ENCODE measurements around the gene SERINC5. TPM values are rescaled to one million over a fixed set of nuclear protein-coding genes. Genes with fewer than 3 reads are reported as not detected.
"Not testable (repeated sequence)": the region's sequence is repeated elsewhere in the genome, so short reads cannot be mapped to it uniquely, and the experiment has no call there.

Gene SERINC5
- total RNA-seq, 1 experiment from 2014 or later = 6.0 TPM

GRCh38 chr5:80152778-80153177 is 103.1 kb downstream of the SERINC5 start:
- DNase-seq (ENCODE audit: low spot score) = no peak
- in situ Hi-C loops (cut with HindIII; ENCODE audit: low sequenced_read_pairs) = no loop called here

- no peak for DNase-seq (ENCODE audit: low spot score)
- in situ Hi-C loops (cut with HindIII; ENCODE audit: low sequenced_read_pairs) = no loop called here
Observed at GRCh38 chr5:80151890-80152289, 104.0 kb downstream of the SERINC5 start.

- in situ Hi-C loops (cut with HindIII; ENCODE audit: low sequenced_read_pairs) = no loop called here
- DNase-seq (ENCODE audit: low spot score) = no peak
Observed at GRCh38 chr5:80150731-80151130, 105.1 kb downstream of the SERINC5 start.

DNA sequence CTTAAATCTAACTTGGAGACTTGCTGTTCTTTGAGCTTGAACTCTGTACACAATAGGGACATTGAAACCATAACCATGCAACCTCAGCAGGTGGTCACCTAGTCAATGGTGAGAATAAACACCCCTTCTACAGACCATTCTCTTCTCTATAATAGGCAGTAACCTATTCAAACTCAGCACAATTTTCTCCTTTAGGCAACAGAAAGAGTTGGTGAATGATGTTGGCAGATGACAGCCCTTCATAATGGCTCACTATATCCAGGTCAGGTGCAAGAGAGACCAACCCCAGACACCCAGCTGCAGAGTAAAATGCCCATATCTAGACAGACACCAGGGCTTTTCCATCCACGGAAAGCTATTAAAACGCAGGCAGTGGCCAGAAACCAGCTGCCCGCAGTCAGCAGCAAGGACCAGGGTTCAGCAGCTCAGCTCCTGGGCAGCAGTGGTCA is 106.7 kb downstream of the SERINC5 start:
- no peak for DNase-seq (ENCODE audit: low spot score)
- in situ Hi-C loops (cut with HindIII; ENCODE audit: low sequenced_read_pairs) = no loop called here

- no peak for DNase-seq (ENCODE audit: low spot score)
- in situ Hi-C loops (cut with HindIII; ENCODE audit: low sequenced_read_pairs) = no loop called here
Observed at GRCh38 chr5:80147119-80147815, 108.6 kb downstream of the SERINC5 start.

- in situ Hi-C loops (cut with HindIII; ENCODE audit: low sequenced_read_pairs) = no loop called here
- no peak for DNase-seq (ENCODE audit: low spot score)
Observed at GRCh38 chr5:80146046-80146445, 109.8 kb downstream of the SERINC5 start.

DNA sequence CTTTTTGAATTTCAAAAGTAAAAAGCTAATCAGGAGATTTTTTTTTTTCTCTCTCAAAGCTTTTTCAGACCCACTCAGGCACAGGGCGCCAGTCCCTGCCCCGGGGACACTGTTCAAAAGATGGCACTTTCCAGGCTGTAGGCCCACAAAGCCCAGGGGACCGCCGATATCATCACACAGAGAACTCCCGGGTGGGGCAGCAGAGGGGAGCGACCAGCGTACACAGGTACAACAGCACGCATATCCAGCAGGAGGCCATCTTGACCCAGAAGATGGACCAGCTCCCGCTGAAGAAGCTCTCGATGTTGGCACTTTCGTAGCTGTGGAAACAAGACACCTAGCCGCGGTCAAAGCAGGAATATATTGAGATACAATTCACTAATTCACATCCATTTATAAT is 112.4 kb downstream of the SERINC5 start:
- in situ Hi-C loops (cut with HindIII; ENCODE audit: low sequenced_read_pairs) = no loop called here
- no peak for DNase-seq (ENCODE audit: low spot score)

GRCh38 chr5:80142996-80143395 is 112.9 kb downstream of the SERINC5 start:
- DNase-seq (ENCODE audit: low spot score) = no peak
- in situ Hi-C loops (cut with HindIII; ENCODE audit: low sequenced_read_pairs) = no loop called here

GRCh38 chr5:80141681-80142080 is 114.2 kb downstream of the SERINC5 start:
- no peak for DNase-seq (ENCODE audit: low spot score)
- in situ Hi-C loops (cut with HindIII; ENCODE audit: low sequenced_read_pairs) = no loop called here

DNA sequence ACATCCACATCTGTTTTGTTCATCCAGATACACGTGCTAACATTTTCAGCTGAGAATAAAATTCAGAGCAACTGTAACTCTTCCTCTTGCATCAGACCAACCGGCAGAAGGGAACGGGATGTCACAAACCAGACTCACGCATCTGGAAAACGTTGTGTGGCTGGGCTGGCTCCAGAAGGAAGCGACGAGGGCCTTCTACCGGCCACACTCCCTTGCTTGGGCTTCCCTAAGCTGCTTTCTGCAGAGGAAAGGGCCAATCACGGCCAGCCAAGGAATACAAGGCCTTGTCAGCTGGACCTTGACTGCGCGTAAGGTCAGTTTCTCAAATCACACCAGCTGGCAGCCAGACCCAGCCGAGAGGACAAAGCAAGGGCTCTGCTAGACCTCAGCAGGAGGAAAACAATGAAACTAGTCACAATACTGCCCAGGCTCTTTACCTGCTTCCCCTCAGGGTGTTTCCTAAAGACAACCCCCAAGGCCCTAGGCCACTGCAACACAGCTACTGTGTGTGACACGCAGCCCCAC is 114.6 kb downstream of the SERINC5 start:
- DNase-seq (ENCODE audit: low spot score) = peak; percentile 10
- in situ Hi-C loops (cut with HindIII; ENCODE audit: low sequenced_read_pairs) = no loop called here

- in situ Hi-C loops (cut with HindIII; ENCODE audit: low sequenced_read_pairs) = no loop called here
- no peak for DNase-seq (ENCODE audit: low spot score)
Observed at GRCh38 chr5:80140496-80140895, 115.4 kb downstream of the SERINC5 start.

DNA sequence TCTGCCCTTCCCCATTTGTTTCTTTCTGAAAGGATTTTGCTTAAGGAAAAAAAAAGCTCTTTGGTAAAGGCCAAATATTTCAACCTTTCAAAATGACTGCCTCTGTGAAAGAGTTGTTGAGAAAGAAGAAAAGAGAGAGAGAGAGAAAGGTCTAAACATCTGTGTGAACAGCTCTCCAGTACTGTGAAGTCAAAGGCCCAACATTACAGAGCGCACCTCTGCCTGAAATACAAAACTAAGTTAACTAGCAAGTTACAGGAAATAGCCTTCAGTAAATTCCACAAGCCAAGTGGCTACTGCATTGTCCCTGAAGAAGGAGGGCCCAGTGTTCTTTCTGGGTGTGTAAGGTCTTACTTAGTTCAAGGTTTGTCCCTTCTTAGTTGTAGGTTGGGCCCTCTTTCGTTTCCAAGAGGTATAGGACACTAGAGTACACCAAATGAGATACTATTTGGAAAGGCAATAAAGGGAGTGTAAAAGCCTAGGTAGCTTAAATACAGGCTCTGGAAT is 116.3 kb downstream of the SERINC5 start:
- no peak for DNase-seq (ENCODE audit: low spot score)

DNA sequence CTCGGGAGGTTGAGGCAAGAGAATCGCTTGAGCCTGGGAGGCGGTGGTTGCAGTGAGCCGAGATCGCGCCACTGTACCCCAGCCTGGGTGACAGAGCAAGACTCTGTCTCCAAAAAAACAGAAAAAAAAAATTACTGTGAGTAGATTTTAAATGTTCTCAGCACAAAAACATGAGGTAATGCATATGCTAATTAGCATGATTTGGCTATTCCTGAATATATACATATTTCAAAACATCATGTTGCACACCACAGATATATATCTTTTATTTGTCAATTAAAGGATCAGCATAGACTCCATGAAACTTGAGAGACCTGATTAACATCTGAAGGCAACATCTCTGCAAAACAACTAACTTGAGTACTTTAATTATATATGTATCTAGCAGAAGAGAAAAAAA is 117.4 kb downstream of the SERINC5 start:
- DNase-seq (ENCODE audit: low spot score) = no peak
- in situ Hi-C loops (cut with HindIII; ENCODE audit: low sequenced_read_pairs) = no loop called here

More for the DNA sequence above, 116.3 kb downstream of the SERINC5 start:
- in situ Hi-C loops (cut with HindIII; ENCODE audit: low sequenced_read_pairs) = no loop called here

DNA sequence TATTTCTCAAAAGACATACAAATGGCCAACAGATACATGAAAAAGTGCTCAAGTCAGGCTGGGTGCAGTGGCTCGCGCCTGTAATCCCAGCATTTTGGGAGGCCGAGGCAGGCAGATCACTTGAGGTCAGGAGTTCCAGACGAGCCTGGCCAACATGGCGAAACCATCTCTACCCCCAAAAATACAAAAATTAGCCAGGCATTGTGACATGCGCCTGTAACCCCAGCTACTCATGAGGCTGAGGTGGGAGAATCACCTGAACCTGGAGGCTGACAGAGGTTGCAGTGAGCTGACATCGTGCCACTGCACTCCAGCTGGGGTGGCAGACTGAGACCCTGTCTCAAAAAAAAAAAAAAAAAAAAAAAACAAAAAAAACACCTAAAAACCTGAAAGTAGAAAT is 119.0 kb downstream of the SERINC5 start:
- in situ Hi-C loops (cut with HindIII; ENCODE audit: low sequenced_read_pairs); DNase-seq (ENCODE audit: low spot score): not testable (repeated sequence)

DNA sequence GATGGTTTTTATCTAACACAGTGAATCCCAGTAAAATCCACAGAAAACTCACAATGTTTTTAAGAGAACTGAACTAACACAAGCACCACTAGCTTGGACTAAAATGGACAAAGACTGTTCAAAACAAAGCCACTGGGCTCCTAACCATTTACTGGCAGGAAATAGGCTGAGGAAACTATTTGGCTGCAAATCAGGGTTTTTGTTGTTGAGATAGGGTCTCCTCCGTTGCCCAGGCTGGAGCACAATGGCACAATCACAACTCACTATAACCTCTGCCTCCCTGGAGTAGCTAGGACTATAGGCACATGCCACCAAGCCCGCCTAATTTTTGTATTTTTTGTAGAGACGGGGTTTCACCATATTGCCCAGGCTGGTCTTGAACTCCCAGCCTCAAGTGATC is 121.0 kb downstream of the SERINC5 start:
- no peak for DNase-seq (ENCODE audit: low spot score)
- in situ Hi-C loops (cut with HindIII; ENCODE audit: low sequenced_read_pairs) = no loop called here

- DNase-seq (ENCODE audit: low spot score) = no peak
- in situ Hi-C loops (cut with HindIII; ENCODE audit: low sequenced_read_pairs) = no loop called here
Observed at GRCh38 chr5:80129146-80129545, 126.7 kb downstream of the SERINC5 start.

DNA sequence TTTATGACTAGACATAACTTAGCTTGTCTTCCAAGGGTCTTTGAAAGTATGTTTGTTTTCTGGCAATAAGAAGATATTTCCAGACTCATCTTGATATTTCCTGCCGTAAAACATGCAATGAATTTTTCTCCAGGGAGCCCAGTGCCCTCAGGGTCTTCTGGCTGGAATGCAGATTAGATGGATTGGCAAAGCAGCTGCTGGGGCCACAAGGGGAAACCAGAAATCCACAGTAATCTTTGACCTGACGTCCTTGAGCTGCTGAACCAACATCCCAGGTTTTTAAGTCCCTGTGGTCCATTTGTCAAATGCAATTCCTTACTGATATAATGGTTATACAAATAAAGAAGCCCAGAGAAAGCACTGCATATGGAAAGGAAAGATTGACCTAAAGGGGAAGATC is 127.7 kb downstream of the SERINC5 start:
- in situ Hi-C loops (cut with HindIII; ENCODE audit: low sequenced_read_pairs) = no loop called here
- no peak for DNase-seq (ENCODE audit: low spot score)

DNA sequence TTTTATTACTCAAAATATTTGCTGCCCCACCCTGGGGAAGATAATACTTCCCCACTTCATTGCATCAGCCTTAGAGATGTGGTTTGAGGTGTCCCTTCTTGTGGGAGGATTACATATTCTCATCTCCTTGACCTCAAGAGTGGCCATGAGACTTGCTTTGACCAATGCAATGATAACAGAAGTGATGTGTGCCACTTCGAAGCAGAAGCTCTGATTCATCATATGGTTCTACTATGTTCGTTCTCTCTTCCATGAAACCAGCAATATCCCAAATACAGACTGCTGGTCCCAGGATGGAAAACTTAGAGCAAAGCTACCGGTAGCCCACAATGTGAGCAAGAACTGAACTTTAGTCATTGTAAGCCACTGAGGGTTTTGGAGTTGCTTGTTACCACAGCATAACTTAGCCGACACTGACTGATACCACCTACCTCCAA is 128.7 kb downstream of the SERINC5 start:
- in situ Hi-C loops (cut with HindIII; ENCODE audit: low sequenced_read_pairs) = no loop called here
- no peak for DNase-seq (ENCODE audit: low spot score)

GRCh38 chr5:80125962-80126480 is 129.8 kb downstream of the SERINC5 start:
- in situ Hi-C loops (cut with HindIII; ENCODE audit: low sequenced_read_pairs) = no loop called here
- no peak for DNase-seq (ENCODE audit: low spot score)

DNA sequence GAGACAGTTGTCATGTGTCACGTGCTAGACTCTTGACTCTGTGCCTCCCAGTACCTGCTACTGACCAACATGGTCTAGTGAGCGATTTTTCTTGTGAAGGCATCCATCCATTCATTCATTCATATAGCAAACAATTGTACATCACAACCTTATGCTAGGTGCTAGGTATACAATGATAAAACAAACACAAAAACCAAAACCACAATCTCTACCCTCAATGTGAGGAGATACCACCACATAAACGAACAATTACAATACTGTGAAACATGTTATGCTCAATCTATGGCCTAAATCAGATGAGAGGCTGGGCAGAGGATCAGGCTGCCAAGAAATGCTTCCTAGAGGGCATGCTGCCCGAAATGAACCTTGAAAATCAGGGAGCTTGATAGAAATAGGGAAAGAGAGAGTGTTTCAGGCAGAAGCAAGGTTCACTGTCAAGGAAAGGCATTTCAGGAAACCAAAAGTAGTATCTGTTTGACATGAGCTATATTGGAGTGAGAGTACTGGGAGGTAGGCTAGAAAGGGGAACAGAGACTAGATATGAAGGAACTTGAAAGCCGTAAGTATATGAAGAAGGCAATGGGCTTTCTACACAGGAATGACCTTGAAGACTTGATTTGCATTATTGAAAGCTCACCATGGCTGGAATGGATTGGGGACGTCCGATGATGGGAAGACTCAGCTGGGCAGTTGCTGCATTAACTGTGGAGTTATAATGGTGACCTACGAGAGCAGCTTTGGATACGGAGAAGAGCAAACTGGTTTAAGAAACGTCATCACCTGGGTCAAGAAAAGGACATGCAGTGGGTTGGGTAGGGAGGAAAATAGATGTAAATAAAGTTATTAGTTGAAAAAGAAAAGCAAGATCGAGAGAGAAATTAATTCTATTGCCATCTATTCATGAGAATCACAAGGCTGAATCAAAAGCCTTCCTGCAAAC is 130.6 kb downstream of the SERINC5 start:
- in situ Hi-C loops (cut with HindIII; ENCODE audit: low sequenced_read_pairs) = no loop called here
- DNase-seq (ENCODE audit: low spot score) = no peak
